Measurements from ENCODE around the gene OLFML2B.

DNA sequence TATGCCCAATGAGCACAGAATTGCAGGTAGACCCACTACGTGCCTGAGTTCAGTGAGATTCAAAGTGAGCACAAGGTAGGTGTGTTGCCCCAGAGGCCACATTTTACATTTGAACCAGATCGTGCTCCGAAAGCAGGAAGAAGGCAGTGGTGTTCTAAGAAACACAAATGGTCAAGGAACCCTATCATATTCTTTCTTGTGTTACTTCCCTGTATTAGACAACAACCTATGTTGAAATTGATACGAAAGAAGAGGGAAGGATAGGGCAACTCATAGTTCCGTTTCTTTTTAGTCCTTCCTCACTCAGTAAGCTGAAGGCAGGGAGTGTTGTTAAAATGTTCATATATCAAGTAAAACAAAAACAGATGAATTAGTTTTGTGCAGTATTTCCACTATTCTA, 33.9 kb downstream of the OLFML2B start:
- TF ChIP-seq, protein P1, sequence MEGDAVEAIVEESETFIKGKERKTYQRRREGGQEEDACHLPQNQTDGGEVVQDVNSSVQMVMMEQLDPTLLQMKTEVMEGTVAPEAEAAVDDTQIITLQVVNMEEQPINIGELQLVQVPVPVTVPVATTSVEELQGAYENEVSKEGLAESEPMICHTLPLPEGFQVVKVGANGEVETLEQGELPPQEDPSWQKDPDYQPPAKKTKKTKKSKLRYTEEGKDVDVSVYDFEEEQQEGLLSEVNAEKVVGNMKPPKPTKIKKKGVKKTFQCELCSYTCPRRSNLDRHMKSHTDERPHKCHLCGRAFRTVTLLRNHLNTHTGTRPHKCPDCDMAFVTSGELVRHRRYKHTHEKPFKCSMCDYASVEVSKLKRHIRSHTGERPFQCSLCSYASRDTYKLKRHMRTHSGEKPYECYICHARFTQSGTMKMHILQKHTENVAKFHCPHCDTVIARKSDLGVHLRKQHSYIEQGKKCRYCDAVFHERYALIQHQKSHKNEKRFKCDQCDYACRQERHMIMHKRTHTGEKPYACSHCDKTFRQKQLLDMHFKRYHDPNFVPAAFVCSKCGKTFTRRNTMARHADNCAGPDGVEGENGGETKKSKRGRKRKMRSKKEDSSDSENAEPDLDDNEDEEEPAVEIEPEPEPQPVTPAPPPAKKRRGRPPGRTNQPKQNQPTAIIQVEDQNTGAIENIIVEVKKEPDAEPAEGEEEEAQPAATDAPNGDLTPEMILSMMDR (IDR thresholded peaks at IDR 0.05) = no peak
- TF ChIP-seq POLR2A (IDR thresholded peaks at IDR 0.05) = no peak
